Measurements from ENCODE around the gene RSRC2.
A peak's percentile ranks its signal among the peaks of the same experiment; 100 is the strongest.
"Not testable (repeated sequence)": the region's sequence is repeated elsewhere in the genome, so short reads cannot be mapped to it uniquely, and the experiment has no call there.

Gene RSRC2

GRCh38 chr12:122526683-122527477 lies at the start of gene RSRC2, which contains the start of gene KNTC1:
Gene RSRC2, minus strand, starts transcription at chr12:122526936. Its CDS starts 83 bp downstream, at chr12:122526853.
Gene KNTC1, plus strand, starts transcription at chr12:122527249. Its CDS starts 2,815 bp downstream, at chr12:122530064.
- peak; percentile 93 for DNase-seq (ENCODE audit: low read depth)

DNA sequence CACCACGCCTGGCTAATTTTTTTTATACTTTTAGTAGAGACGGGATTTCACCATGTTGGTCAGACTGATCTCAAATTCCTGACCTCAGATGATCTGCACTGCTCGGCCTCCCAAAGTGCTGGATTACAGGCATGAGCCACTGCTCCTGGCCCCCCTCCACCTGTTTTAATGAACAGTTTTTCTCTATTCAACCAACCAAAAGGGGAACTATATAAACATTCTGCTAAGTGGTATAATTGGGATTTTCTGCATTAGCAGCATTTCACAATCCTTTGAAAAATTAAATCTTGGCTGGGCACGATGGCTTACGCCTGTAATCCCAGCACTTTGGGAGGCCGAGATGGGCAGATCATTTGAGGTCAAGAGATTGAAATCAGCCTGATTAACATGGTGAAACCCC lies 45.1 kb upstream of the RSRC2 start:
- DNase-seq (ENCODE audit: low read depth) = no peak

- not testable (repeated sequence) for DNase-seq (ENCODE audit: low read depth)
Observed at GRCh38 chr12:122570006-122570405, 43.3 kb upstream of the RSRC2 start.

- DNase-seq (ENCODE audit: low read depth) = no peak
Observed at GRCh38 chr12:122569288-122569687, 42.6 kb upstream of the RSRC2 start.

DNA sequence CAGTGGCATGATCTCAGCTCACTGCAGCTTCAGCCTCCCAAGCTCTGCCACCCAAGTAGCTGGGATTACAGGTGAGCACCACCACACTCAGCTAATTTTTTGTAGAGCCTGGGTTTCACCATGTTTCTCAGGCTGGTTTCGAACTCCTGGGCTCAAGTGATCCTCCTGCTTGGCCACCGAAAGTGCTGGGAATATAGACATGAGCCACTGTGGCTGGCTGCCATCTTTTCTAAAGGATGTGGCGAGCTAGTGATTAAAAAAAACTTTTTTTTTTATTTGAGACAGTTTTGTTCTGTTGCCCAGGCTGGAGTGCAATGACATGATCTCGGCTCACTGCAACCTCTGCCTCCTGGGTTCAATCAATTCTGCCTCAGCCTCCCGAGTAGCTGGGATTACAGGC lies 40.1 kb upstream of the RSRC2 start:
- not testable (repeated sequence) for DNase-seq (ENCODE audit: low read depth)

DNA sequence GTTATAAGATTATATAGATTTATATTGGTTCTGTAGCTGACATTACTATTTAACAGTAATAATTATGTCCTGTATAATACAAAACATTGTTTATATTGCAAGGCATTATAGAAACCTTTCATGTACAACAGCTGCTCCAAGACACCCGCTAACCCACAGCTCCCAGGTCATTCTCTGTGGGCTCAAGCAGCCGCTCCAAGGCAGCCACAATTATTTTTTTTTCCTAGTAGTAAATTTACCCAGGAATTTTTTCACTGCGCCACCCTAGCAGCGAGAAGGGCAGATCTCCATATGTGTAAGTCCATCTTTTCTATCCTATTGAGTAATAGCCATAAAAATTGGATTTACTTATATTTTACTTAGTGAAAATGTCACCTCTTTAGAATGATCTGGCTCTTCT lies 36.6 kb upstream of the RSRC2 start:
- no peak for DNase-seq (ENCODE audit: low read depth)

GRCh38 chr12:122560138-122560537 lies 33.4 kb upstream of the RSRC2 start:
- DNase-seq (ENCODE audit: low read depth) = no peak

GRCh38 chr12:122558745-122559641 lies 32.3 kb upstream of the RSRC2 start:
- no peak for DNase-seq (ENCODE audit: low read depth)

GRCh38 chr12:122547330-122547729 lies 20.6 kb upstream of the RSRC2 start:
- DNase-seq (ENCODE audit: low read depth) = no peak

DNA sequence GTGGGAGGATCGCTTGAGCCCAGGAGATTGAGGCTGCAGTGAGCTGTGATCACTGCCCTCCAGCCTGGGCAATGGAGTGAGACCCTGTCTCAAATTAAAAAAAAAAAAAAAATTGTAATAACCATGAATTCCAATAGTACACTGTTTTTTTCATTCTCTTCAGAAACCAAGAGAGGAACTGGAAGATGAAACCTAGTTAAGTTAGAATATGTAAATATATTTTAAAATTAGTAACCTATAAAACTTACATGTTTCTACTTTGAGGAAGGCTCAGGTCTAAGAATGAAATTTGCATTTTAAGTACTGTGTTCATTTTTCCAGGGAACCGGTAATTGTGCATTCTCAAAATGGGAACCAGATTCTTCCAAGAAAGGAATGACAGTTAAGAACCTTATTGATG lies 19.1 kb upstream of the RSRC2 start:
- no peak for DNase-seq (ENCODE audit: low read depth)

DNA sequence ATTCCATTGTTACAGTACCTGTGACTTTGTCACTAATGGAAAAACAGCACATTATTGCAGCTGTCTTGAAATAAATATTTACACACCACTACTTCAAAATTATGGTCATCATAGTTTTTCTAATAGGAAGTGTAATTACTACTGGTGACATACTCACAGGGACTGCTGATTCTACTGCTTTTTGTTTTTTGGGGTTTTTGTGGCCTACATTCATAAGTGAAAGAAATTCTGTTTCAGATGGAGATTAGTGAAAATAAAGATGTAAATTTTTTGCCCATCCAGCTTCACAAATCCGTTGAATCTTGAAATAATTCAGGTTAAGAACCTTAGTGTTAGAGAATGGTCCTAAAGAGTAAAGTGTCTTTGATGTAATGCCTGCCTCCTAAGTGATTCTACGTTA lies 17.8 kb upstream of the RSRC2 start:
- DNase-seq (ENCODE audit: low read depth) = no peak

- DNase-seq (ENCODE audit: low read depth) = no peak
Observed at GRCh38 chr12:122538496-122538895, 11.8 kb upstream of the RSRC2 start.

DNA sequence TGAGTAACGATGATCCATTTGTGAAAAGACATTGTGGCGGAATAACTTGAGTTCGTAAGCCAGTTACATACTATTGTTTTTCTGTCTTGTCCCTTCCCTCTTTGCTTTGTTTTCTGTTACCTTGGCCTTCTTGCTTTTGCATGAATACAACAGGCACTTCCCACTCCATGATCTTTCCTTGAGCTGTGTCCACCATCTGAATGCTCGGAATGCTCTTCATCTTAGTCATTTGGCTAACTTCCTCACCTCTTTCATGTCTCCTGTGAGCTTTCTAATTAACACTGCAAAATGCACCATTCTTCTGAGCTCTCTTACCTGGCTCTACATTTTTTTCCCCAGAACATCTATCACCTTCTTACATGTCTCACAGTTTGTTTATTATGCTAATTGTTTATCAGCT lies 10.3 kb upstream of the RSRC2 start:
- no peak for DNase-seq (ENCODE audit: low read depth)

DNA sequence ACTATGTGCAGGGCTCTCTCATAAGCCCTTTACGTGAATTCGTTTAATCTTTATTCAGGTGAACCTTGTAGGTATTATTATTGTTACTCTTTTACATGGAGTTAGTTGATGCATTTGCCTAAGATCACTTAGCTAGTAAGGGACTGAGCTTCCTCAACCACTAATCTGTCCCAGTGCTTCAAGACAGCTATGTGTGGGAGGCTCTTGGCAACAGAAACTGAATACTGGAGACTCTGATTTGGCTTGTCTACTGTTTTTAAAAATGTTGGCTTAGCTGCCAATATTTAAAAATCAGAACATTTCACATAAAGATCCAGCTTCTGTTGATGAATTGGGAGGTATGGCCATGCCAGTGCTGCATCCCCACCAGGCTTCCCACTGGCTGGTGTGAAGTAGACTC lies 7.1 kb upstream of the RSRC2 start:
- DNase-seq (ENCODE audit: low read depth) = no peak

- DNase-seq (ENCODE audit: low read depth) = no peak
Observed at GRCh38 chr12:122528992-122529391, 2.3 kb upstream of the RSRC2 start.

GRCh38 chr12:122528582-122528981 lies 1.8 kb upstream of the RSRC2 start:
- DNase-seq (ENCODE audit: low read depth) = no peak

DNA sequence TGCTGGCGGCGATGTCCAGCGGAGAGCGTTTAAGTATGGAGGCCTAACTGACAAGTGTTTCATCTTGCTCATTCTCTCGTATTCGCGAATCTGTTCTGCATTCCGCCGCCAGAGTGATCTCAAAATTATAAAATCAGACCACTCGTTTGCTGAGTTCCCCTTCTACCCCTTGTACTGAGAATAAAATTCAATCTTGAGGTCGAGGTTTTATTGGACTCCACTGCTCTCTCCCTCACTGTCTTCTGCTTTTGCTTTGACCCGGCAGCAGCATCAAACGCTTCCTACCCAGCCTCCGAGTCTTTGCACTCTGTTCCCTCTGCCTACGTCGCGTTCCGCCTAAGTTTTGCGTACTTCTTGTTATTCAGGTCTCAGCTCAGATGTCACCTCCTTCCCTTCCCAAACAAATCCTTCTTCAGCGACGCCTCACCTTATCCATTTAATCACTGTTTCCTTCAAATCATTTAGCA lies 775 bp upstream of the RSRC2 start:
- peak; percentile 25 for DNase-seq (ENCODE audit: low read depth)

DNA sequence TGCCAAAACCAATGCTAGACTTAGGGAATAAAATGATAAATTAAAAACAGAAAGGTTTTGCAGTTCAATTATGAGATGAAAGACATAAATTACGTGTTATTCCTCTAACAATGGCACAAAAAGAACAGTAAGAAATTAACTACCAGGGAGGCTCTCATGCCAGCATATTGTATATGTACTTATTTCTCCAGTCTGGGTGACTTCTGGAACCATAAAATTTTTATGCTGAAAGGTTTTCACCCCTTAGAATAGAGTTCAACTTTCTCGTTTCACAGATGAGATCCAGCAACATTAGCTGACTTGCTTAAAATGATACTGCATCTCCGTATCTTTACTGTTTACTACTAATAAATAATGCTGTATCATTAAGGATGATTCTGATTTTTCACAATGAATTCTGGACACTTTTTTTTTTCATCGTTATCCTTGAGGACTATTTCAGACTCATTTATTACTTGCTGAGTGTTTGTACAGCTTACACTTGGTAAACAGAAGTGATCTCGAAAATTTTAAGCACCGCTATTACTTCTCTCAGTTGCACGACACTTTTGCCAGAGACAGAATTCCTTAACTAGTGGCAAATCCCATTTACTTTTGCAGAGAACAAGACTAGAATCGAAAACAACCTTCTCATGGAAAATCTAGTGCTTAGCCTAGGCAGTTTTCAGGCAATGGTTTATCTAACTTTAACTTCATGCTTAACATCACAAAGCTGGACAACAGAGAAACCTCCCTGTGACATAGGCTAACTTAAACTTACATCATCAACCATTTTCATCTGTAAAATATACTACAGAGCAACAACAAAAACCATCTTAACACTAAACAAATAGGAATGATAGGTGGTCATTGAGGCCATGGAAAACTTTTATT lies 2.7 kb downstream of the RSRC2 start:
- DNase-seq (ENCODE audit: low read depth) = no peak

DNA sequence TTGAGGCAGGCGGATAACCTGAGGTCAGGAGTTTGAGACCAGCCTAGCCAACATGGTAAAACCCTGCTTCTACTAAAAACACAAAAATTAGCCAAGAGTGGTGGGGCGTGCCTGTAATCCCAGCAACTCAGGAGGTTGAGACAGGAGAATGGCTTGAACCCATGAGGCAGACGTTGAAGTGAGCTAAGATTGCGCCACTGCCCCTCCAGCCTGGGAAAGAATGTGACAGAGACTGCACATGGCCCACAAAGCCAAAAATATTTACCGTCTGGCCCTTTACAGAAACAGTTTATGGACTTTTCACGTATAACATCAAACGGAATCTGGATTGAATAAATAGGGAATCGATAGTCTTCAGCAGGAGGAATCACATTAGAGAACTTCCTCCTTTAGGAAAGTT lies 3.5 kb downstream of the RSRC2 start:
- no peak for DNase-seq (ENCODE audit: low read depth)

- no peak for DNase-seq (ENCODE audit: low read depth)
Observed at GRCh38 chr12:122520676-122521075, 6.1 kb downstream of the RSRC2 start.

DNA sequence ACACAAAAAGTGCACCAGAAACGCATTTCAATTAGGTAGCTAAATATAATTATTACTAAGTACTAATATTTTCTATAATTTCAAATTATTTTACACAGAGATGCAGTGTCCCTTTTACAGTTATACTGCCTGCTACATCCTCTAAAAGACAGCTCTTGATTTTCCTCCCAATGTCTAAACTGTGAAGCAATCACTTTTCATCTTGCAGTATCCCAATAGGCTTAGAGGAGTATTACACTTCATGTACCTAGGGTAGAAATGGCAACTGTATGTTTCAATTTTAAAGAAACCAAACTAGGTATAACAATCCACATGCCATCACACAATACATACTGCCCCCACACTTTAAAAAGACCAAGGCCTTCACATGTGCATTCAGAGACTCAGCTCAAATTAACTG lies 7.3 kb downstream of the RSRC2 start:
- no peak for DNase-seq (ENCODE audit: low read depth)

GRCh38 chr12:122518908-122519307 lies 7.8 kb downstream of the RSRC2 start:
- DNase-seq (ENCODE audit: low read depth) = no peak

Data from activated T-cell treated with anti-CD3 and anti-CD28 coated beads for 48 hours (primary cell).